NCI-H146 treated with DMSO at 0.1 percent for 48 hours (cell line): ENCODE results near the gene VAC14.
A peak's percentile ranks its signal among the peaks of the same experiment; 100 is the strongest.

ENCODE experiments used
- DNase-seq: peaks from one replicate; lab custom pipeline; 2025; ENCODE audit not compliant: unreplicated experiment; lab: John Stamatoyannopoulos, UW

The VAC14 gene

GRCh38 chr16:70664325-70665112, 136.4 kb downstream of the VAC14 start:
- no peak for DNase-seq

- DNase-seq: no peak
These were observed 137.2 kb downstream of the VAC14 start for GRCh38 chr16:70663524-70664324.

GRCh38 chr16:70662991-70663523, 137.9 kb downstream of the VAC14 start:
- DNase-seq: no peak

GRCh38 chr16:70661918-70662641, 138.9 kb downstream of the VAC14 start:
- DNase-seq: no peak

- DNase-seq: no peak
These were observed 139.4 kb downstream of the VAC14 start for GRCh38 chr16:70661534-70661917.

GRCh38 chr16:70660672-70661350, 140.1 kb downstream of the VAC14 start:
- DNase-seq: no peak

GRCh38 chr16:70659953-70660671, 140.8 kb downstream of the VAC14 start:
- DNase-seq: no peak

- DNase-seq: no peak
These were observed 141.4 kb downstream of the VAC14 start for GRCh38 chr16:70659546-70659945.

- DNase-seq: no peak
These were observed 142.0 kb downstream of the VAC14 start for GRCh38 chr16:70658921-70659320.

GRCh38 chr16:70657956-70658355, 143.0 kb downstream of the VAC14 start:
- peak; percentile 20 for DNase-seq

- DNase-seq: no peak
These were observed 144.2 kb downstream of the VAC14 start for GRCh38 chr16:70656712-70657263.

GRCh38 chr16:70656065-70656711, 144.8 kb downstream of the VAC14 start:
- no peak for DNase-seq

GRCh38 chr16:70653809-70654771, 146.9 kb downstream of the VAC14 start:
- peak; percentile 36 for DNase-seq

- DNase-seq: no peak
These were observed 147.6 kb downstream of the VAC14 start for GRCh38 chr16:70653406-70653805.

- no peak for DNase-seq
These were observed 148.6 kb downstream of the VAC14 start for GRCh38 chr16:70652322-70652721.

- no peak for DNase-seq
These were observed 149.4 kb downstream of the VAC14 start for GRCh38 chr16:70651524-70651923.

GRCh38 chr16:70650216-70650615, 150.7 kb downstream of the VAC14 start:
- DNase-seq: no peak

GRCh38 chr16:70649300-70649699, 151.7 kb downstream of the VAC14 start:
- no peak for DNase-seq
